Measurements from ENCODE around the gene PIK3C2A. TPM values are rescaled to one million over a fixed set of nuclear protein-coding genes. Genes with fewer than 3 reads are reported as not detected.

Gene PIK3C2A
- polyA plus RNA-seq, 1 donor (not counting 4 experiments of a cell fraction or from before 2014, with no cell fraction given): 44.7 TPM

- FAIRE-seq (no peak), DNase-seq (ENCODE audit: low read depth, low spot score) (no peak)
- Histone ChIP-seq H3K4me3 (ENCODE audit: control insufficient read depth in 2 of 3, extremely low read depth in 1 of 3, insufficient read depth in 2 of 3, low read depth in 1 of 3, low read length in 3 of 3) (no peak overlapping the region), H3K36me3 (ENCODE audit: control insufficient read depth in 2 of 2, extremely low read depth in 1 of 2, insufficient read depth in 2 of 2, low read length in 2 of 2) (peaks cover 0 to 11% of the 10 kb centered on the region in 2 experiments), H3K27ac (ENCODE audit: control insufficient read depth, insufficient read depth, low read length) (no peak overlapping the region), H3K4me2 (ENCODE audit: control insufficient read depth, extremely low read depth, insufficient read depth, low read depth, low read length) (peak overlapping the region; percentile 17), H3K79me2 (ENCODE audit: control insufficient read depth, insufficient read depth, low read length) (peaks cover 87% of the 10 kb centered on the region), H2AFZ (ENCODE audit: control insufficient read depth, low read length) (no peak overlapping the region), H3K9me1 (ENCODE audit: control insufficient read depth, extremely low read depth, insufficient read depth, low read length) (no peaks in the 10 kb centered on the region), H3K27me3 (ENCODE audit: control insufficient read depth, extremely low read depth, insufficient read depth, low read length) (no peaks in the 10 kb centered on the region), H3K9me3 (ENCODE audit: control insufficient read depth, low read depth, low read length) (no peaks in the 10 kb centered on the region), H4K20me1 (ENCODE audit: control insufficient read depth, extremely low read depth, insufficient read depth, low read length) (peaks cover 12% of the 10 kb centered on the region), H3K9ac (ENCODE audit: control insufficient read depth, extremely low read depth, insufficient read depth, low read length) (no peak overlapping the region), H3K4me1 (ENCODE audit: control insufficient read depth, extremely low read depth, insufficient read depth, low read length) (peaks cover 8% of the 10 kb centered on the region)
- dilution Hi-C loops (cut with MboI; ENCODE audit: extremely low pct_ligation_motif_present, low sequenced_read_pairs): no loop called here
- TF ChIP-seq CTCF (optimal IDR thresholded peaks at IDR 0.05 in 1 of 3, IDR thresholded peaks at IDR 0.05 in 1 of 3, conservative IDR thresholded peaks at IDR 0.05 in 1 of 3; ENCODE audit: extremely low read depth in 1 of 3, insufficient read depth in 2 of 3, low read length in 3 of 3) (no peak), EZH2 (IDR thresholded peaks at IDR 0.05; ENCODE audit: low read length) (no peak)
Observed at GRCh38 chr11:17197431-17197898, 10.3 kb downstream of the PIK3C2A start.

- Histone ChIP-seq H3K4me3 (ENCODE audit: control insufficient read depth in 2 of 3, extremely low read depth in 1 of 3, insufficient read depth in 2 of 3, low read depth in 1 of 3, low read length in 3 of 3) (no peak overlapping the region), H3K9me3 (ENCODE audit: control insufficient read depth, low read depth, low read length) (no peaks in the 10 kb centered on the region), H3K27ac (ENCODE audit: control insufficient read depth, insufficient read depth, low read length) (no peak overlapping the region), H3K36me3 (ENCODE audit: control insufficient read depth in 2 of 2, extremely low read depth in 1 of 2, insufficient read depth in 2 of 2, low read length in 2 of 2) (peaks cover 0 to 8% of the 10 kb centered on the region in 2 experiments), H3K9me1 (ENCODE audit: control insufficient read depth, extremely low read depth, insufficient read depth, low read length) (peaks cover 2% of the 10 kb centered on the region), H4K20me1 (ENCODE audit: control insufficient read depth, extremely low read depth, insufficient read depth, low read length) (peaks cover 3% of the 10 kb centered on the region), H2AFZ (ENCODE audit: control insufficient read depth, low read length) (no peak overlapping the region), H3K79me2 (ENCODE audit: control insufficient read depth, insufficient read depth, low read length) (peaks cover 70% of the 10 kb centered on the region), H3K9ac (ENCODE audit: control insufficient read depth, extremely low read depth, insufficient read depth, low read length) (no peak overlapping the region), H3K4me1 (ENCODE audit: control insufficient read depth, extremely low read depth, insufficient read depth, low read length) (no peaks in the 10 kb centered on the region), H3K4me2 (ENCODE audit: control insufficient read depth, extremely low read depth, insufficient read depth, low read depth, low read length) (no peak overlapping the region), H3K27me3 (ENCODE audit: control insufficient read depth, extremely low read depth, insufficient read depth, low read length) (no peaks in the 10 kb centered on the region)
- dilution Hi-C loops (cut with MboI; ENCODE audit: extremely low pct_ligation_motif_present, low sequenced_read_pairs): no loop called here
- FAIRE-seq: no peak
- DNase-seq (ENCODE audit: low read depth, low spot score): no peak
- TF ChIP-seq CTCF (optimal IDR thresholded peaks at IDR 0.05 in 1 of 3, IDR thresholded peaks at IDR 0.05 in 1 of 3, conservative IDR thresholded peaks at IDR 0.05 in 1 of 3; ENCODE audit: extremely low read depth in 1 of 3, insufficient read depth in 2 of 3, low read length in 3 of 3) (no peak), EZH2 (IDR thresholded peaks at IDR 0.05; ENCODE audit: low read length) (no peak)
Observed at GRCh38 chr11:17188675-17189074, 19.1 kb downstream of the PIK3C2A start.

Measured in keratinocyte (primary cell).